Measurements from ENCODE around the gene WNT11.
"Not testable (repeated sequence)": the region's sequence is repeated elsewhere in the genome, so short reads cannot be mapped to it uniquely, and the experiment has no call there.

The WNT11 gene

DNA sequence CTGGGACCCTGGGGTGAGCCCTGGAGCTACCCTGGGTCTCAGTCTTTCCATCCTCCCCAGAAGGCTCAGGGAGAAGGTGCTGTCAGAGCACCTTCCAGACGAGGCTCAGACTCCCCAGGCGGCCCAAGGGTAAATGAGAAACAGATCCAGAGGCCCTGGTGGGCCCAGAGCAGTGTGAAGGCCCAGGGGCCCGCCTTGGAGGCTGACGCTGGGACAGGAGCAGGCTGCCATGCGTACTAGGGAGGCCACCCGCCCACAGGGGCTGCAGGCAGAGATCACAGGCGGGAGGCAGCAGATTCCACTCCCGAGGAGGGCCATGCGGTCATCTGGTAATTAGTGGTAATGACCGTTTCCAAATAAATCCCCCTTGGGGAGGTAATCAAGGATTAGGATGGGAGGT is 5.2 kb downstream of the WNT11 start:
- DNase-seq: no peak

DNA sequence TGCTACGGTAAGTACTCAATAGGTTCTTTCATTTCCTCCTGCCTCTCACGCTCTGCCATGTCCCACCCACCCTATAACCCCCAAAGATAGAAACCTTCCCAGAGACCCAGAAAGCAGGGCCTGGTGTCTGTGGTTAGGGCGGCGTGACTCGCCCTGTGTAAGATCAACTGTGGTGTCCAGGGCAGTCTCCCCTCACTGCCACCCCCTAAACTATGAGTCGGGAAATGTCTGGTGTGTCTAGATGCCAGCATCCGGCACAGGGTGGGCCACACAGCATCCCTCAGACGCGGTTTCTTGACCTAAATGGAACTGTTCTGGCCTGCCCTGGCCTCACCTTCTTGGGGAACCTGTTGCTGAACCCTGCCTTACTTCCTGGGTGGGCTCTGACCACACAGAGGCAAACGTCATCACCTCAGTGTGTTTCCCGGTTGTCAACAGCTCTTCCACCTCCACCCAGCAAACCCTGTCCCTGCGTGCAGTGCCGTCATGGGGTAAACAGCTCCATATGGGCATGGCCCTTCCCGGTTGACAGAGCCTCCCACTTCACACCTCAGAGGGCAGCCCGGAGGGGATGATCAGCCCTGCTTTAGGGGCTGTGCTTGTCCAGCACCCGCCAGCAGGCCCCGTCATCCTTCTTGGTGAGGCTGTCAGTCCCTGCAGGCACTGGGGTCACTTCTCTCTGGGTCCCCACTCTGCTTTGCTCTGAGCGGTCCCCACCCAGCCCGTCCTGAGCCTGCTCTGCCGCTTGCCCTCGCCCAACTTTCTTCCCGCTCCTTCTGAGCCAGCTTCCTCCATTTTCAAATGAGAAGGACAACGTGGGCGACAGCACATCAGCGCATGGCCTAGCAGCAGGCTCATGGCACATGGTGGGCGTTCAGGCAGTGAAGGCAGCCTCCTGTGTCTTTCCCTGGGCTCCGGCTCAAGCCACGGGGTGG is 6.0 kb downstream of the WNT11 start:
- no peak for DNase-seq

DNA sequence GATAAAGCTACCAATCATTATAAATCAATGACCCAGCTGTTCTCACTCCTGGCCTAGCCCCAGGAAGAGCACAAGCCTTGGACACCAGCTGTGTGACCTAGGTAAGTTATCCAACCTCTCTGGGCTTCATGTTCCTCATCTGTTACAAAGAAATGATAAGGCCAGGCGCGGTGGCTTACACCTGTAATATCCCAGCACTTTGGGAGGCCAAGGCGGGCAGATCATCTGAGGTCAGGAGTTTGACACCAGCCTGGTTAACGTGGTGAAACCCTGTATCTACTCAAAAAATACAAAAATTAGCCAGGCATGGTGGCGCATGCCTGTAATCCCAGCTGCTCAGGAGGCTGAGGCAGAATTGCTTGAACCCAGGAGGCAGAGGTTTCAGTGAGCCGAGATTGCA is 7.6 kb downstream of the WNT11 start:
- not testable (repeated sequence) for DNase-seq

DNA sequence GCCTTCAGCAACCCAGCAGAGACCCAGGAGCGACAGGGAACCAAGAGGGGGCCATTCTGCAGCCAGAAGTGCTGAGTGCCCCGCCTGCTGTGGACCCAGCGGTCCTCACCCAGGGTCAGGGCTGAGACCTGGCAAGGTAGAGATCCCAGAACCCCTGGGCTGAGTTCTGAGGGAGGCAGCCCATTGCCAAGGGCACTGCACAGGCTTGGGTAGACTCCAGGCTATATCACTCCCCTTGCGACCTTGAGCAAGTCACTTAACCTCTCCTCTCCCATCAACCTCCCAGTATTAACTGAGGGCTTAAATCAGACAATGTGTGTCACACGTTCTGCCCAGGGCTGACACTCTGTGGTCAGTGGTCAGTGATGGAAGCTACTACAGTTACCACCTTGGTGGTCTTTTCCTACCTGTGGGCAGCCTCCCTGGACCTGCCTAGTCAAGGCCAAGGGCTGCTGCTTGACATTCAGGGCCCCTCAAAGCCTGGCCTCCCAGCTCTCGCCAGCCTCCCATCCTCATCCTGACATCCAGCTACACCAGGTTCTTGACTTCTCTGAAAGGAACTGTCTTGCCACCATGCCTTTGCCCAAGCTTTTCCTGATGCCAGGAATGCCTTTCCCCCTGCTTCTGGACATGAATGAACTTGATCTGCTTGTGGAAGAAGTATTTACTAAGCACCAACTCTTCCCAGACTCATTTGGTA is 8.2 kb downstream of the WNT11 start:
- DNase-seq: no peak

DNA sequence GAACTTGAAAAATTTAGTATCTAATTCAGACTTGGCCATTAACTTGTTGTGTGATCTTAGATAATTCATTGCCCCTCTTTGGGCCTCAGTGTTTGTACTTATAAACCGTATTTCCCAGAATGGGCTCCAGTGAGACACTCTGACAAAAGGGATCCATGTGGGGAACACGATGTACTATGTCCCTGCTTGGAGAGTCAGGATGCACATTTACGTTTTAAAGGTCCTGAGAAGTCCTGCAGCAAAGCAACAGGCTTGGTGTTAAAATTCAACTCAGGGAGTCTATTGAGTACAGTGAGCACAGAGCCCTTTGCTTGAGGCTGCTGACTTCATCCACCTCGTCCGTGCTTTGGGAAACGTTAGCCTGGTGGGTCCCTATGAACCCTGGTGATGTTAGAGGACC is 9.0 kb downstream of the WNT11 start:
- no peak for DNase-seq

DNA sequence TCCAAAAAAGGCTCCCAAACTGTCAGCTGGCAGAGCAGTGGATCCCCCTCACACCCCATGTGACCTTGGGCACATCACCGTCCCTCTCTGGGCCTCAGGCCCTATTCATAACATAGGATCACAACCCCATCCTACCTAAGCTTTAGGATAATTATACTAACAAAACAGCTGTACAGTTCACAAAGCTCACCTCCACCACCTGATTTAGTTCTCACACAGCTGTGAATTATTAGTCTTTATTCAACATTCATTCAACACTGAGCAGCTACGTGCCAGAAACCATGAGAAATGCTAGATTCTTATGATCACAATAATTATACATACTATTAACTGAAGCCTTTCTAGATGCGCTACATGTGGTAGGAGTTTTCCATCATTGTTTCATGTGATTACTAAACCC is 9.5 kb downstream of the WNT11 start:
- DNase-seq: no peak

DNA sequence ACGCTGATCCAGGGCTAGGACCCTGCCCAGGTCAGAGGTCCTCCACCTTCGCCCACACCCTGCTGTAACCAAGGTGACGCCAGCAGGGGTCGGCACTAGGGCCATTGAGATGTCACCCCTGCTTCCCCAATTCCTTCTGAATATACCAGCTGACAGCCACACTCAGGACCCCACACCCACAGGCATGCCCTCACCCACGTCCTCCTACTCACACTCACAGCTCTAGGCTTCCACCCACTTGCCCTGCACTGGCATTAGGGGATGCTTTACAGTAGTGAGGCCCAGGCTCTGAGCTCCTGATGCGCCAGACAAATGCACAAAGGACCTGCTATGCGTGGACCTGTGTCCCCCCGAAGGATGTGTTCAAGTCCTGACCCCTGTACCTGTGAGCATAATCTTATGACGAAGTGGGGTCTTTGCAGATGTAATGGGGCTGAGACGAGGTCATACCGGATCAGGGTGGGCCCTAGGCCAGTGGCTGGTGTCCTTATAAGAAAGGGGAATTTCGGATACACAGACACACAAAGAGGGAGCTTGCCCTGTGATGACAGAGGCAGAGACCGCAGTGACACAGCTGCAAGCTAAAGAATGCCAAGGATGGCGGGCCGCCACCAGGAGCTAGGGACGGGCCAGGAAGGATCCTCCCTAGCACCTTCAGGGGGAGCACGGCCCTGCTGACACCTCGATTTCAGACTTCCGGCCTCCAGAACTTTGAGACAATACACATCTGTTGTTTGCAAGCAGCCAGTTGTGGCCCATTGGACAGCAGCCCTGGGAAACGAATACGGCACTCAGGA is 11.2 kb downstream of the WNT11 start:
- no peak for DNase-seq

DNA sequence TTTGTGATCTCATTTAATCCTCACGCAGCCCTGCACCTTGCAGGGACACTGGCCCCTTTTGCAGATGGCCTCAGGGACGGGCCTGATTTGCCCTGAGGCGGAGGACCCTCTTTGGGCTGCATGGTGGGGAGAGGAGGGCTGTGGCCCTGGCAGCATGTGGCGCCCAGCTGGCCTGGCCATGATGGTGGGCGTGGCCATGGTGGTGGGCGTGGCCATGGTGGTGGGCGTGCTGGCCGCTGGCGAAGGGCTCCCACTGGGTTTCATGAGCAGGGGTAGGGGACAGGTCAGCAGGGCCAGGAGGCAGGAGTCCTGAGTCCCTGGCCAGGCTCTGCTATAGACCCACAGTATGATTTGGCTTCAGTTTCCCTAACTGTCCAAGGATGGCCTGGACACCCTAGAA is 13.1 kb downstream of the WNT11 start:
- DNase-seq: no peak

DNA sequence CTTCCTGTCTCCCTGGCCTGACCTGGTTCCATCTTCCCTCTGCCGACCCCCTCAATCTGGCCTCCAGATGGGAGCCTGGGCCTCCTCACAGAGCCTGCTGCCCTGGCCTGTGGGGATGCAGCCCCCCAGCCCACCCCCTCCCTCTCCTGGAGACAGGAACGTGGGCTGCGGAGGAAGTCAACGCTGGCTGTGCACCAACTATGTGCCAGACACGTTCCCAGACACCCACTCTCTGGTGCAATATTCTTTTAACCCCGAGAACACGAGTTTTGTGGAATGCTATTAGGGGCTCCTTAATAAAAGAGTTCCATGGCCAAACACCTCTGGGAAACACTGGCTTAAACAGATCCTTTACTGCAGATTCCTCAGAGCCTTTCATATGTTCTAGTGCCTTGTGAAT is 15.9 kb downstream of the WNT11 start:
- no peak for DNase-seq

DNA sequence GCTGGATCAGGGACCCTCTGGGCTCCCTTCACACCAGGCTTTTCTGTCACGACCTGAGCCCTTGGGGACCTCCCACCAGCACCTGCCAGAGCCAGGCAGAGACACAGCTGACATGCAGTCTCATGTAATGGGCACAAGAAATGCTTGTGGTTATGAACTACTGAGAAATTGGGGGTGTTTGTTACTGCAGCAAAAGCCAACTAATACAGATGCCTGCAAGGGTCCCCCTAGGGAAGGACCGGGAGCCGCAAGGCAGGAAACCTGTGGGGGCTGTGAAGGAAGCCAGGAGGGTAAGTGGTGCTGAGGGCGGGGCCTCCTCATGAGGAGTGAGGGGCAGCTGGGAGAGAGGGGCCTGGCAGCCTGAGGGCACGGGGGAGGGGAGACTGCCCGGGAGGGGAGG is 16.6 kb downstream of the WNT11 start:
- no peak for DNase-seq

DNA sequence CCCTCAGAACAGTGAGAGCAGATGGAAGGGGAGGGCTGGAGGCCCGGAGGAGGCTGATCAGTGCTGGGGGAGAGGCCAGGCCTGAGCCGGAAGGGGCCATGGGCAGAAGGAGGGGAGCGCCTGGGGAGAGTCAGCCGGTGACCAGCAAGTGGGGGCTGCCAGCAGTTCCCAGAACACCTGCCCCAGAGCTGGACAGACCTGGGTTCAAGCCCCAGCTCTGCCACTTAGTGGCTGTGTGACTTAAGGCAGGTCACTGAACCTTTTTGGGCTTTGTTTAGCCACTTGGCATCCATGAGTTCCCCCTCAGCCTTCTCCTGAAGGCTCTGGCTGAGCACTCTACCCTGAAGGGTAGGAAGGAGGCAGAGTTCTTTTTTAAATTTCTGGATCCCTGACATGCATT is 17.4 kb downstream of the WNT11 start:
- no peak for DNase-seq

DNA sequence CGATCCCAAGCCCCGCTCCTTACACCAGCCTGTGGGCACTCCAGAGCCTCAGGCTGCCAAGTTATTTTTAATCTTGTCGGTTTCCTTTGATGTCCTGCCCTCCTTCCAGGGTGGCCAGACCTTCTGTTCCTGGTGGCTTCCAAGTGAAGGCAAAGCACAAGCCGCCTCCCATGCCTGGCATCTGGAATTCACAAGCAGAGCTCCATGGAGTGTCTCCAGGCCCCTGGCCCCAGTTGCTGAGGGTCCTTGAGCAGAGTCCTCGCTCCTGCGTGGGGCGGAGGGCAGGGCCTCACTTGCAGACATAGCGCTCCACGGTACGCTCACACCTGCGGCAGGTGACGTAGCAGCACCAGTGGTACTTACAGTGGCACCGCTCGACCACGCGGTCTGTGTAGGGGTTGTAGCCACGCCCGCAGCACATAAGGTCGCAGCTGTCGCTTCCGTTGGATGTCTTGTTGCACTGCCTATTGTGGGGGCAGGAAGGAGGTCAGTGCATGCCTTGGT is 19.5 kb downstream of the WNT11 start:
- no peak for DNase-seq

DNA sequence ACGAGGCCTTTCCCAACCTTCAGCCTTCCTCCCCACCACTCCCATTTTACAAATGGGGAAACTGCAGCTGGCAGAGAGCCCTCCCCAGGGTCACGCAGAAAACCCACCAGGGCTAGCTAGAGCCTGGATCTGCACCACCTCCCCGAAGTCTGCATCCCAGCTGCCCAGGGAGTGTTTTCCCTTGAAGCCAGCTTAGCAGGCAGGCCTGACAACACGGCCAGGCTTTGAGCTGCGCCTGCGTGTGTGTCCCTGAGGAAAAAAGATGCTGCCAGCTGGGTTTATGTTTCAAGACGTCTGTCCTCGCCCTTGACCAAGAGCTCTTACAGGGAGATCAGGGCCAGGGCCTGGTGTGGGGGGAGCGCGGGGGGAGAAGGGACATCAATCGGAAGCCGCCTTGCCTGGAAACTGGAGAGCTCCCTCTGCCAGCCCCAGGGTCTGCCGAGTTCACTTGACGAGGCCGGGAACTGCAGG is 20.3 kb downstream of the WNT11 start:
- DNase-seq: no peak

DNA sequence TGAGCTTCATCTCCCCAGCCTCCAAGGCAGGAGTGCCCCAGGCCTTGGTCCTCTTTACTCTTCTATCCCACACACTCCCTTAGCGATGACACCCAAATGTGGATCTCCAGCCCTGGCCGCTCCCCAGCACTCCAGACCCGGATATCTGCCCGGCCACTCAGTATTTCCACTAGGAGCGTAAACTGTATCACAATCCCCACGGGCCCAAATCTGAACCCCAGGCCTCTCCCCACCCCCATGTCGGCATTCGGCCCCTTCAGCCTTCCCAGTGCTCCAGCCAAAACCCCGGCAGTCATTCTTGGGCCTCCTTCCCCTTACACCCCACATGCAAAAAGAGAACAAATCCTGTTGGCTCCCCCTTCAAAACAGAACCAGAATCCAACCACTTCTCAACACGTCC is 20.8 kb downstream of the WNT11 start:
- no peak for DNase-seq

DNA sequence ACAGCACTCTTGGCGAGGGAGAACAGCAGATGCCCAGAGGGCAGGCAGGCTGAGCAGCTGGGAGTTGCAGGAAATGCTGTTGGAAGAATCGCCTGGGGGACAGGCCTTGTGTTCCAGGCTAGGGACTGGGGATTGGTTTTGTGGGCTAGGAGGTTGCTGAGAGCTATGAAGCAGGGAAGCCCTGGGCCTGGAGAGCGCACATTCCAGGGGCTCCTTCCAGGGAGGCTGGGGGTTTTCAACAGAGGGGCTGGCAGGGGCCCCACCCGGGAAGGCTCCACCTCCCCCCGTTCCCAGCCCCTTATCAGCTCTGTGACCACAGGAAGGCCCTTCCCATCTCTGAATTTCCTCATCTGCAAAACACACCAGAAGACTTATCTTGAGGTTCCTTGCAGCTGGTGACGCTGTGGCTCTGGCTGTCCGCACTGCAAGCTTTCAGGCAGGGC is 21.7 kb downstream of the WNT11 start:
- DNase-seq: no peak

DNA sequence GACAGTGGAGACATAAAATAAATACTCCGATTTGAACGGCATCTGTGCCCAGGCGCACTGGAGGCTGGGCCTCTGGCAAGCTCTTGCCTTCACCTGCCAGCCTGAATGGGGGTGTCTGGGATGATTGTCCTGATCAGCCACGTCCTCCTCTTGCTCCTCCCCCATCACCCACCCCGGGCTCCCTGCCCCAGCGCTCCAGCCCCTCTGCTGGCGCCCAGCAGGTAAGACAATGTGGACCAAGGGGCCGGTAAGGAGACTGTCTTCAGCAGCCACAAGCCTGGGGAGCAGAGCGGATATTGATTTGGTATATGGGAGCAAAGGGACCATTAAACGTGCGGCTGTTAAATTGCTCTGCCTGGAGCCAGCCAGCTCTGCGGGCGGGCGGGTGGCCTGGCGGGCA is 24.9 kb downstream of the WNT11 start:
- DNase-seq: no peak

DNA sequence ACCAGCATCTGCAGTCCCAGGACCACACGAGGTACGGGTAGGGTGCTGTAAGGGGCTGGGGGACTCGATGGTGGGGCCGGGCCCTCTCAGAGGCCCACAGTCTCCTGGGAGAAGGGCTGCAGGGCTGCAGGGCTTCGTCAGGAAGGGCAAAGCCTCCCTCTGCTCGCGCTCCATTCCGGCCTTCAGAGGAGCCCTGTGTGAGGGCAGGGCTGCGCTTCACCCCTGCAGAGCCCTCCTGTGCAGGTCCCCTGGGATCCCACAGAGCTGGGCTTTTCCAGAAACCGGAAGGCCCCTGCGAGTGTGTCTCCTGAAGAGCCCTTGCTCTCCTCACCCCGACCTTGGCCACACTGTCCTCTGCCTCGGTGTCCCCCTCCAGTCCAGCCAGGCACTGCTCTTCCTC is 27.2 kb downstream of the WNT11 start:
- DNase-seq: no peak

DNA sequence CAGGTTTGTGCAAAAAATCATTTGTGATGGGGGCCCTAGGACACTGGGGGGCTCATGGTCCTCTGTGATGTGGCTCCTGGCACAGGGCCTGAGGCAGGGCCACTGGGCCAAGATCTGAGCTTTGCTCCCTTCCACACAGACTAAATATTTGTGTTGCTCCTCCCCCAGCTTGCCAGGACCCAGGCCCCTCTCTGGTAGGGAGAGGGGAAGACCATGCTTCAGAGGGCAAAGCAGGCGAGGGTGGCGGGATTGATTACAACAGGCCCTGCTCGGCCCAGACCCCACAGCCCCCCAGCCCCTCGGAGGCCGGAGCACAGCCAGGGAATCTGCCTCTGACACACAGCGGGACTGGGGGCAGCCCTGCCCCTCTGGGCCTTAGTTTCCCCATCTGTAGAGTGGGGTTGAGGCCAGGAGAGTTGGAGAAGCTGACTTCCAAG is 29.0 kb downstream of the WNT11 start:
- DNase-seq: no peak

DNA sequence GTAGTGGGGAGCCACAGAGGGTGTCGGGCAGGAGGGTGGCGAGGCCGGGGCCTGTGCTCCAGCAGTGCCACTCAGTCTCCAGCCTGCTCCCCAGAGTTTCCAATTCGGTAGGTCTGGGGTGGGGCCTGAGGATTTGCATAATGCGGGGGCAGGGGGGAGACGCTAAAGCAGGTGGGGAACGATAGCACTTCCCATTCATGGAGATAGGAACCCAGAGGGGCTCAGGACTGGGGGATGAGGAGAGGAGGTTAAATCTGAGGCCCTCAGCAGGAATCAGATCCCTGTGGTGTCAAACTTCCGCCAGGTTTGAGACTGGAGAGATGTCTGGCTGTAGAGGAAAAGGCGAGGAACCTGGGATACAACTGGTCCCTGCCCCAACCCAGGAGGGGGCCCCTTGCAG is 29.8 kb downstream of the WNT11 start:
- DNase-seq: no peak

DNA sequence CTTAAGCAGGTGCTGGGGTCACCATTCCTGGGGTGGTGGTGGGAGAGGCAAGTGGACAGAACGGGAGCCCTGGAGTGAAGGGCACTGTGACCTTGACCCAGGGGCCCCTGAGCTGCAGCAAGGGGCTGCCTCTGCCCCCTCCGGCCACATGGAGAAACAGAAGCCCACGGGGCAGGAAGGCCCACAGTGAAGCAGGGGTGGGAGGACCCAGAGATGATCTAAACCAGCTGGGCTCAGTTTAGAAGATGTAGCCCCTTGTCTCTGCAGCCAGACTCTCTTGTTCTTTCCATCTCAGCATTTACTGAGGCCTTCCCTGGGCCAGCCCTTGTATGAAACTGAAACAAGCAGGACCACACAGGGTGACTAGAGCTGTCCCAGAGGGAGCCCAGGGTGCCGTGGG is 30.5 kb downstream of the WNT11 start:
- no peak for DNase-seq

DNA sequence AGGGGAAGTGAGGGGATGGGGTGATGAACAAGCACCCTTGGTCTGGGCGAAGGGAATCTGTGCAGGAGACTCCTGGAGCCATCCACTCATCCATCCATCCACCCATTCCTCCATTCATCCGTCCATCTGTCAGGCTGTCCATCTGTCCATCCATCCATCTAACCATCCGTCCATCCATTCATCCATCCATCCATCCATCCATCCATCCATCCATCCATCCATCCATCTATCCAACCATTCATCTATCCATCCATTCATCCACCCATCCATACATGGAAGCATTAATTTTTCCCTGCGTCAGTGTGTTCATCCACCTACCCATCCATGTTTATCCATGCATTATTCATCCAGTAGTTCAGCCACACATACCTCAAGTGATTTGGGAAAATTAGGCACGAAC is 32.0 kb downstream of the WNT11 start:
- no peak for DNase-seq

DNA sequence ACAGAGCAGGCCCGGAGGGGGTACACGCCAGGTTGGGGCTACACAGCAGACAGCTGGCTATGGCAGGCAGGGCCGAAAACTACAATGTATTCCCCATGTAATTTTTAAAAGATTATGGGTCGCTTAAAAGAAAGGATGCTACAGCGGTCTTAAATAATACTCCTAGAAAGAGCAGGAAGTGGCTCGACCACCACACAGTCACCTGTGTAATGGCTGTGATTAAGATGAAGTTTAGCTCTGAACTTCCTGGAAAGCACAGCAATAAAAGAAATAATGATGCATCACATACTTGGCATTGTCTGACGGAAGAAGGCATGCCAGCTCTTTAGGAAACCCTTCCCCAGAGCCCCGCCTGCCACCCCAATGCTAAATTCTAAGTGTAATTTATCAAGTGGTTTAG is 32.6 kb downstream of the WNT11 start:
- DNase-seq: no peak

DNA sequence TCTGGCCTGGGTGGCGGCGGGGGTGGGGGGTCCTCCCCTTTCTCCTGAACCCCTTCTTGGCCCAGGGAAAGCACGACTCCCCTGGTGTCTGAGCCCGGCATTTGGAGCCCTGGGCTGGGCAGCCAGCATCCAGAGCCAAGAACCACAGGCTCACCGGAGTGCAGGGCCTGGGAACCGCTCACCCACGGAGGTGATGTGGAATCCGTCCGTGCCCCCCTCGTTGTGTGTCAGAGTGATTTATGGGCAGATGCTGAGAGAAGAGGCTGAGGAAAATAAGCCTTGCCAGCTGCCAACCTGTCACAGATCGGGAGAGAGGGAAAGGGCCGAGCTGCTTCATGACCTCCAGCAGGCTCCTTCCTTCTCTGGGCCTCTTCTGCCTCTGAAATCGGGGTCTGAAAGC is 33.7 kb downstream of the WNT11 start:
- DNase-seq: no peak

Data from COR-L47 (cell line).